Measurements from ENCODE around the gene SLC7A1. TPM values are rescaled to one million over a fixed set of nuclear protein-coding genes. Genes with fewer than 3 reads are reported as not detected.

The SLC7A1 gene
- total and polyA plus RNA-seq, 2 of the 4 experiments (the other 2 are of a cell fraction), result 9.7 to 22.3 TPM

DNA sequence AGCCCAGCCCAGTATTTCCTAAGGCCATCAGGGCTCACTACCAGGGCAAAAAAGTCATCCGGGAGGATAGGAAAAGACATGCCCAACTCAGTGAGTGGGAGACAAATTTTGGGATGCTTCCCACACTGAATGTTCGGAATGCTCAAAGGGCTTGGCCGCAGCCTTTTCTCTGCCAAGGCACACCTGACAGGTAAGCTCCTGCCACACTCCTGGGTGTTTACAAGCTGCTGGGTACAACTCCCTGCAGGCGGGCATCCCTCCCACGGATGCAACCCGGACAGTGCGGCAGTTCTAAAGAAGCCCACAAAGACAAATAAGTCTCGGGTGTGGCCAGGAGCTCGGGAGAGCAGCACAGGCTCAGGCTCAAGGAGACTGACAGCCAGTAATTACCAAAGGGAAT is 28.1 kb downstream of the SLC7A1 start:
- H3K9me3 ChIP-seq (ENCODE audit: control insufficient read depth, insufficient read depth, low read length), result no peaks in the 10 kb centered on the region
- peaks cover 94% of the 10 kb centered on the region for H4K20me1 ChIP-seq (ENCODE audit: insufficient read depth, low read length)
- POLR2A ChIA-PET (ENCODE audit: unreplicated experiment), result no interaction called here

More for the DNA sequence above, 28.1 kb downstream of the SLC7A1 start:
- no peak overlapping the region for H3K27ac ChIP-seq (ENCODE audit: insufficient read depth, low read length)
- no peak overlapping the region for H4K8ac ChIP-seq (ENCODE audit: low read depth in 2 of 2, low read length in 2 of 2)
- H3K9me1 ChIP-seq (ENCODE audit: insufficient read depth, low read length), result peaks cover 38% of the 10 kb centered on the region
- no peak overlapping the region for H3K23ac ChIP-seq (ENCODE audit: low read depth, low read length)
- ATAC-seq (ENCODE audit: low read depth) (no peak), DNase-seq (no peak)
- no TSS peak for BruUV-seq (replicated peaks)
- no peak overlapping the region for H2AFZ ChIP-seq (replicated peaks; ENCODE audit: low read length, poor library complexity)
- H2BK20ac ChIP-seq (ENCODE audit: low read depth, low read length), result no peak overlapping the region
- no peak overlapping the region for H2AK9ac ChIP-seq (replicated peaks; ENCODE audit: low read depth, low read length, poor library complexity)
- intact Hi-C loops (cut with micrococcal nuclease) (no loop called here), in situ Hi-C loops (cut with MboI; ENCODE audit: low sequenced_read_pairs) (no loop called here), dilution Hi-C loops (cut with HindIII; ENCODE audit: low sequenced_read_pairs, unreplicated experiment) (no loop called here)
- peaks cover 10% of the 10 kb centered on the region for H3K4me1 ChIP-seq (ENCODE audit: control insufficient read depth, insufficient read depth, low read length)
- no peak overlapping the region for H4K91ac ChIP-seq (ENCODE audit: insufficient read depth, low read depth, low read length)
- no peak overlapping the region for H2BK15ac ChIP-seq (ENCODE audit: low read depth, low read length)
- no peak overlapping the region for H2BK5ac ChIP-seq (ENCODE audit: low read depth, low read length, poor library complexity, severe bottlenecking)
- no peaks in the 10 kb centered on the region; the same call in 1 of the 2 replicates for H3K36me3 ChIP-seq (ENCODE audit: control insufficient read depth, insufficient read depth, low read length)
- TF ChIP-seq CEBPB (IDR thresholded peaks at IDR 0.05; ENCODE audit: low read depth, low read length), result no peak
- no peak for TF ChIP-seq NFE2L2 (IDR thresholded peaks at IDR 0.05; ENCODE audit: low read depth, low read length)
- no peak for TF ChIP-seq MXI1 (IDR thresholded peaks at IDR 0.05; ENCODE audit: borderline replicate concordance, low read depth, low read length)
- TF ChIP-seq FOS (IDR thresholded peaks at IDR 0.05; ENCODE audit: low read depth, low read length), result no peak
- TF ChIP-seq, protein P1, sequence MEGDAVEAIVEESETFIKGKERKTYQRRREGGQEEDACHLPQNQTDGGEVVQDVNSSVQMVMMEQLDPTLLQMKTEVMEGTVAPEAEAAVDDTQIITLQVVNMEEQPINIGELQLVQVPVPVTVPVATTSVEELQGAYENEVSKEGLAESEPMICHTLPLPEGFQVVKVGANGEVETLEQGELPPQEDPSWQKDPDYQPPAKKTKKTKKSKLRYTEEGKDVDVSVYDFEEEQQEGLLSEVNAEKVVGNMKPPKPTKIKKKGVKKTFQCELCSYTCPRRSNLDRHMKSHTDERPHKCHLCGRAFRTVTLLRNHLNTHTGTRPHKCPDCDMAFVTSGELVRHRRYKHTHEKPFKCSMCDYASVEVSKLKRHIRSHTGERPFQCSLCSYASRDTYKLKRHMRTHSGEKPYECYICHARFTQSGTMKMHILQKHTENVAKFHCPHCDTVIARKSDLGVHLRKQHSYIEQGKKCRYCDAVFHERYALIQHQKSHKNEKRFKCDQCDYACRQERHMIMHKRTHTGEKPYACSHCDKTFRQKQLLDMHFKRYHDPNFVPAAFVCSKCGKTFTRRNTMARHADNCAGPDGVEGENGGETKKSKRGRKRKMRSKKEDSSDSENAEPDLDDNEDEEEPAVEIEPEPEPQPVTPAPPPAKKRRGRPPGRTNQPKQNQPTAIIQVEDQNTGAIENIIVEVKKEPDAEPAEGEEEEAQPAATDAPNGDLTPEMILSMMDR (conservative IDR thresholded peaks at IDR 0.05; ENCODE audit: low read depth, low read length), result no peak
- no peak for TF ChIP-seq RAD21 (IDR thresholded peaks at IDR 0.05; ENCODE audit: low read length)
- no peak for TF ChIP-seq RFX5 (IDR thresholded peaks at IDR 0.05; ENCODE audit: low read depth, low read length)
- TF ChIP-seq, protein P2, sequence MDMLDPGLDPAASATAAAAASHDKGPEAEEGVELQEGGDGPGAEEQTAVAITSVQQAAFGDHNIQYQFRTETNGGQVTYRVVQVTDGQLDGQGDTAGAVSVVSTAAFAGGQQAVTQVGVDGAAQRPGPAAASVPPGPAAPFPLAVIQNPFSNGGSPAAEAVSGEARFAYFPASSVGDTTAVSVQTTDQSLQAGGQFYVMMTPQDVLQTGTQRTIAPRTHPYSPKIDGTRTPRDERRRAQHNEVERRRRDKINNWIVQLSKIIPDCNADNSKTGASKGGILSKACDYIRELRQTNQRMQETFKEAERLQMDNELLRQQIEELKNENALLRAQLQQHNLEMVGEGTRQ (IDR thresholded peaks at IDR 0.05; ENCODE audit: low read depth, low read length), result no peak
- TF ChIP-seq CHD1 (IDR thresholded peaks at IDR 0.05; ENCODE audit: low read depth, low read length), result no peak
- TF ChIP-seq MAZ (IDR thresholded peaks at IDR 0.05; ENCODE audit: borderline replicate concordance, low read depth, low read length), result no peak
- no peak for TF ChIP-seq RCOR1 (IDR thresholded peaks at IDR 0.05; ENCODE audit: insufficient replicate concordance, low read length)
- no peak for TF ChIP-seq MAFK (IDR thresholded peaks at IDR 0.05; ENCODE audit: low read depth, low read length)
- H3K4me3 ChIP-seq (ENCODE audit: insufficient read depth, low read depth, low read length), result no peak overlapping the region
- H3K18ac ChIP-seq (ENCODE audit: low read depth, low read length), result no peak overlapping the region
- H3K14ac ChIP-seq (replicated peaks; ENCODE audit: low read depth, low read length), result no peak overlapping the region
- H3K27me3 ChIP-seq (ENCODE audit: control insufficient read depth, insufficient read depth, low read length), result no peaks in the 10 kb centered on the region
- no peak overlapping the region for H2AK5ac ChIP-seq (ENCODE audit: low read depth, low read length)
- no peak overlapping the region for H2BK120ac ChIP-seq (ENCODE audit: low read depth, low read length)
- H4K5ac ChIP-seq (ENCODE audit: low read depth, low read length), result no peak overlapping the region
- H3K9ac ChIP-seq (ENCODE audit: low read depth, low read length), result no peak overlapping the region
- no peak overlapping the region for H3K4ac ChIP-seq (ENCODE audit: low read depth, low read length)
- H3K4me2 ChIP-seq (ENCODE audit: low read depth, low read length), result no peak overlapping the region
- CTCF ChIA-PET, result interaction anchor here (0.6 kb wide), 1 partner anchor 1290 kb away, joined by 4 read pairs; no protein-coding TSS in a partner anchor
- WGBS, 2 experiments (ENCODE audit: extremely low coverage in 2 of 2, insufficient read length in 1 of 2), result 100% methylated on average over 7 of the region's 9 CpGs; no CpG with 5 or more reads in 1 of the 2 experiments
- peaks cover 32 to 92% of the 10 kb centered on the region in 2 experiments for H3K79me1 ChIP-seq (ENCODE audit: low read depth in 1 of 2, low read length in 2 of 2)
- no peak overlapping the region for H3K56ac ChIP-seq (ENCODE audit: extremely low read depth, insufficient read depth, low read length)
